ENCODE results near the gene IL17A.

The IL17A gene

DNA sequence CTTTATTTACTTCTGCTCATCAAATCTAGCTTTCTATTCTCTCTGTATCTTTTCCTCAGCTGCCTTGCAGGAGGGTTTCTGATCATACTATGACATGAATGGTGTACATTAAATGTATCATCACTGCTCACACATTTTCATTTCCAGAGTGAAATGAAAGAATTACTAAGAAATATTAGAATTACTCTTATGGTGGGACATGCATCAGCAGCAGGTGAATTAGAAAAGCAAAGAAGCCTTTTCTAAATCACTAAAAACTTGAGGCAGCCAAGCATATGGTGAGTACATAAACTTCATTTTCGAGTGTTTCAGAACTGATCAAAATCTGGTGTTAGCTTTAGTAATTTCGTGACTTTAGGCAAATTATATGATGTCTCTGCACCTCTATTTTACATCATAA lies 23.6 kb downstream of the IL17A start:
- TF ChIP-seq, protein P1, sequence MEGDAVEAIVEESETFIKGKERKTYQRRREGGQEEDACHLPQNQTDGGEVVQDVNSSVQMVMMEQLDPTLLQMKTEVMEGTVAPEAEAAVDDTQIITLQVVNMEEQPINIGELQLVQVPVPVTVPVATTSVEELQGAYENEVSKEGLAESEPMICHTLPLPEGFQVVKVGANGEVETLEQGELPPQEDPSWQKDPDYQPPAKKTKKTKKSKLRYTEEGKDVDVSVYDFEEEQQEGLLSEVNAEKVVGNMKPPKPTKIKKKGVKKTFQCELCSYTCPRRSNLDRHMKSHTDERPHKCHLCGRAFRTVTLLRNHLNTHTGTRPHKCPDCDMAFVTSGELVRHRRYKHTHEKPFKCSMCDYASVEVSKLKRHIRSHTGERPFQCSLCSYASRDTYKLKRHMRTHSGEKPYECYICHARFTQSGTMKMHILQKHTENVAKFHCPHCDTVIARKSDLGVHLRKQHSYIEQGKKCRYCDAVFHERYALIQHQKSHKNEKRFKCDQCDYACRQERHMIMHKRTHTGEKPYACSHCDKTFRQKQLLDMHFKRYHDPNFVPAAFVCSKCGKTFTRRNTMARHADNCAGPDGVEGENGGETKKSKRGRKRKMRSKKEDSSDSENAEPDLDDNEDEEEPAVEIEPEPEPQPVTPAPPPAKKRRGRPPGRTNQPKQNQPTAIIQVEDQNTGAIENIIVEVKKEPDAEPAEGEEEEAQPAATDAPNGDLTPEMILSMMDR (IDR thresholded peaks at IDR 0.05; ENCODE audit: low read depth, low read length): no peak
- no peak for DNase-seq (ENCODE audit: low read depth, low spot score)
- in situ Hi-C loops (cut with HindIII; ENCODE audit: low sequenced_read_pairs): no loop called here
- H3K4me3 ChIP-seq (ENCODE audit: low read depth, low read length): no peak overlapping the region

DNA sequence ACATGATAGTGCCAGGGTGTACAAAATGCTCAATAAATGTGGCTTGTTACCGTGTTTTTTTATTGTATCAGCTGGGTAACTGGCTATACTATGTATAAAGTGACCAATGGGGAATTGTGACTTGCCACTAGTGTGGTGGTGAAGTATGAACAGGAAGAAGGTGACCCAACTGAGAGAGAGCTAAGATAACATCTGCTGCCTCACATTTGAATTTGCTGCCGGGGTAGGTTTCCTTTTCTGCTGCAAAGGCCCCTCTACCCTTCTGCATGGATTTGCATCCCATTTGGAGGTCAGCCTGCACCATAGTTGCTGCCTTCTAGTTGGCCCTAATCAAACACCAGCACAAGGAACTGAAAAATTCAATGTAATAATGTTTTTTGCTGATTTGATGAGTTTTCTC lies 24.1 kb downstream of the IL17A start:
- no peak overlapping the region for H3K4me3 ChIP-seq (ENCODE audit: low read depth, low read length)
- in situ Hi-C loops (cut with HindIII; ENCODE audit: low sequenced_read_pairs): no loop called here
- TF ChIP-seq, protein P1 (IDR thresholded peaks at IDR 0.05; ENCODE audit: low read depth, low read length): no peak
- no peak for DNase-seq (ENCODE audit: low read depth, low spot score)

DNA sequence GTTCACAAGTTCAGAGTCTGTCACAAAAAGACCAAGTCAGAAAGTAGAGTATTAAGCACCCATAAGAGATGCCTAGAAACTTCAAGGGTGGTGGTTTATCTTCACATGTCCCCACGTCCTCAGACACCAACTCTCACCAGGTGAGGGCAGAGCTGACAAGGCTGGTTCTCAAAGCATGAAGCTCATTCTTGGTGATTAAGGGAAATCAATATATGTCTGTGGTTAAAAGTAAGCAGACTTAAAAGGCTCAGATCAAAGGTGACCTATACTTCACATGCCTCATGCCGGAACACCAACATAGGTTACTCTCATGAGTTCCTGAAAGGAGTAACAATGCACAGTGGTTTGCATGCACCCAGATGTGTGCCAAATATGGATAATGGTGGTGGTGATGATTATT lies 27.0 kb downstream of the IL17A start:
- TF ChIP-seq, protein P1 (IDR thresholded peaks at IDR 0.05; ENCODE audit: low read depth, low read length): no peak
- no peak overlapping the region for H3K4me3 ChIP-seq (ENCODE audit: low read depth, low read length)
- no peak for DNase-seq (ENCODE audit: low read depth, low spot score)
- in situ Hi-C loops (cut with HindIII; ENCODE audit: low sequenced_read_pairs): no loop called here

DNA sequence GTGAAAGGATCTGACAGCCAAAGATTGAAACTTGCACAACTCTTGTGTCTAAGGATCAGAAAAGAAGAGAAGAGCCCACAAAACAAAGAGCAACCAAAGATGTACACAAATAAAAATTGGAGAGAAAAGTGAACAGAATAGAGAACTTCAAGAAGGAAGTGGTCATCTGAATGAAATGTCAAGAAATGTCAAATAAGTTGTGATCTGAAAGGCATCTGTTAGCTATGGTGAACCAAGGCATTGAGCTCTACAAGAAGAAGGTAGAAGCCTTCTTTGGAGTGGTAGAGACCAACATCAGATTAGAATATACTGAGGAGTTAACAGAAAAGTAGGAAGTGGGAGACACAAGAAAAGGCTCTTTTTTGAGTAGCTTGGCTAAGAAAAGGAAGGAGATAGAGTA lies 29.6 kb downstream of the IL17A start:
- in situ Hi-C loops (cut with HindIII; ENCODE audit: low sequenced_read_pairs): no loop called here
- H3K4me3 ChIP-seq (ENCODE audit: low read depth, low read length): no peak overlapping the region
- TF ChIP-seq, protein P1 (IDR thresholded peaks at IDR 0.05; ENCODE audit: low read depth, low read length): no peak
- no peak for DNase-seq (ENCODE audit: low read depth, low spot score)

DNA sequence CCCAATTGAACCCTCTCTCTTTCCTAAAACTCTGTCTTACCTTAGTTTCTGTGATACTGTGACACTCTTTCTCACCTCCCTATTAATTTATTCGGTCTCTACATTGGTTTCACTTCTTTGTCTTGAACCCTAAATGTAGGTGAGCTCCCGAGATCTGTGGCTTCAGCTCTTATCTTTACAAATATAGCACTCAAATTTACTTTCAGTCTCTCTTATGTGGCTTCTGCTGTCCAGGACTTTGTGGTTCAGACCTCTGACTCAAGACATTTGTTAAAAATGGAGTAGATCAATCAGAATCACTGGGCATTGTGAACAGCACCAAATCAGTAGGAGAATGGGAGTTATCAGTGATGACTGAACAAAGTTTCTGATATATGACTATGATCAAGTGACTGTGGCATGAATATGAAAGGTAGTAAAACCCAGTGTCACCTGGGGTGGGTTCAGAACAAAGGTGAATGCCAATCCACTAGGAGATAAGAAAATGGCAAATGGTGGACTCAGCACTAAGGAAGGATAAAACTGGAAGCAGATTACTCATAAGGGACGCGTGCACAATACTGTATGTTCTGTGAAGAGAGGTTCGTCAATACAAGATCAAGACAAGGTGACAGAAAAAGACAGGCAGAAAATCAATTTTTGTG lies 30.9 kb downstream of the IL17A start:
- DNase-seq (ENCODE audit: low read depth, low spot score): no peak
- in situ Hi-C loops (cut with HindIII; ENCODE audit: low sequenced_read_pairs): no loop called here
- TF ChIP-seq, protein P1 (IDR thresholded peaks at IDR 0.05; ENCODE audit: low read depth, low read length): no peak
- H3K4me3 ChIP-seq (ENCODE audit: low read depth, low read length): no peak overlapping the region

DNA sequence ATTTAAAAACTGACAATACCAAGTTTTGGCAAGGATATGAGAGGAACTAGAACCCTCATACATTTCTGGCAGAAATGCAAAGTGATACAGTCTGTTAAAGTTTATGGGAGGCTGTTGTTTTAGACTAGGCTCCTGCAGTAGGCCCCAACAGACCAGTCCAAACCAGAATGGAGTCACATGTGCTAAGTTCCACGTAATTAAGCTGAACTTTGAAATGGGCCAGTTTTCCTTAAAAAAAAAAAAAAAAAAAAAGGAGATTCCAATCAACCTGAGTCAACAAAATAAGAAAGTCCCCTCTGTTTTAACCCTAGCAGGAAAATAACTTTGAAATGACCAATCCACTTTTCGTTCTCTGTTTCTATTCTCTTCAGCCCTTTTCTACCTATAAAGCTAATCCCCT lies 31.6 kb downstream of the IL17A start:
- DNase-seq (ENCODE audit: low read depth, low spot score): no peak
- TF ChIP-seq, protein P1 (IDR thresholded peaks at IDR 0.05; ENCODE audit: low read depth, low read length): no peak
- in situ Hi-C loops (cut with HindIII; ENCODE audit: low sequenced_read_pairs): no loop called here
- H3K4me3 ChIP-seq (ENCODE audit: low read depth, low read length): no peak overlapping the region
